Activated CD8-positive, alpha-beta T cell treated with anti-CD3 and anti-CD28 coated beads for 36 hours (primary cell): ENCODE data around the gene KCNK7. TPM values are rescaled to one million over a fixed set of nuclear protein-coding genes. Genes with fewer than 3 reads are reported as not detected.
A peak's percentile ranks its signal among the peaks of the same experiment; 100 is the strongest.

Experiments used
- ATAC-seq: fragments of 200-7000 bp; cut with Tn5 transposase; one replicate; pipeline ENCODE4 v1.10.0; 2021; ENCODE audit warnings: mild to moderate bottlenecking, moderate library complexity
- CTCF ChIA-PET: fragments of 350-600 bp; sonication (Branson Sonifier 250); formaldehyde crosslinking; loops from one replicate; lab custom pipeline; 2021; ENCODE audit warnings: antibody characterized with exemption; lab: Charles Lee
- POLR2A ChIA-PET: fragments of 350-600 bp; sonication (Branson Sonifier 250); formaldehyde crosslinking; loops from one replicate; lab custom pipeline; 2021; ENCODE audit warnings: antibody characterized with exemption; lab: Charles Lee
- DNase-seq: peaks from one replicate; pipeline ENCODE4 v3.0.0-alpha.2; 2020
- H3K27ac Mint-ChIP-seq: one replicate; pipeline ENCODE4 v1.8.0; 2021; ENCODE audit warnings: mild to moderate bottlenecking, mixed read lengths
- H3K27me3 Mint-ChIP-seq: one replicate; pipeline ENCODE4 v1.8.0; 2021; ENCODE audit warnings: mixed read lengths
- H3K36me3 Mint-ChIP-seq: one replicate; pipeline ENCODE4 v1.8.0; 2021; ENCODE audit warnings: low read depth, mixed read lengths
- H3K4me1 Mint-ChIP-seq: one replicate; pipeline ENCODE4 v1.8.0; 2021; ENCODE audit warnings: low read depth, mixed read lengths
- H3K4me3 Mint-ChIP-seq: one replicate; pipeline ENCODE4 v1.8.0; 2021; ENCODE audit warnings: mild to moderate bottlenecking, moderate library complexity, mixed read lengths
- H3K9me3 Mint-ChIP-seq: one replicate; pipeline ENCODE4 v1.8.0; 2021; ENCODE audit warnings: mixed read lengths
- intact Hi-C: fragments of 100-400 bp; cut with micrococcal nuclease; formaldehyde crosslinking; loops from one replicate; pipeline ENCODE4 v1.10.0; 2022
- total RNA-seq, 2 experiments: library from RNA; stranded (reverse); gene quantifications; one replicate each; pipeline ENCODE4 v1.2.3, GENCODE V29; 2021
- TF ChIP-seq, protein P1 (sequence below): fragments of 200-600 bp; IDR thresholded peaks from one replicate; pipeline ENCODE4 v1.8.0; 2022; ENCODE audit warnings: antibody characterized with exemption, mild to moderate bottlenecking

KCNK7 gene
- total RNA-seq, 2 experiments from 2014 or later: 0.77 TPM; not detected in 1

DNA sequence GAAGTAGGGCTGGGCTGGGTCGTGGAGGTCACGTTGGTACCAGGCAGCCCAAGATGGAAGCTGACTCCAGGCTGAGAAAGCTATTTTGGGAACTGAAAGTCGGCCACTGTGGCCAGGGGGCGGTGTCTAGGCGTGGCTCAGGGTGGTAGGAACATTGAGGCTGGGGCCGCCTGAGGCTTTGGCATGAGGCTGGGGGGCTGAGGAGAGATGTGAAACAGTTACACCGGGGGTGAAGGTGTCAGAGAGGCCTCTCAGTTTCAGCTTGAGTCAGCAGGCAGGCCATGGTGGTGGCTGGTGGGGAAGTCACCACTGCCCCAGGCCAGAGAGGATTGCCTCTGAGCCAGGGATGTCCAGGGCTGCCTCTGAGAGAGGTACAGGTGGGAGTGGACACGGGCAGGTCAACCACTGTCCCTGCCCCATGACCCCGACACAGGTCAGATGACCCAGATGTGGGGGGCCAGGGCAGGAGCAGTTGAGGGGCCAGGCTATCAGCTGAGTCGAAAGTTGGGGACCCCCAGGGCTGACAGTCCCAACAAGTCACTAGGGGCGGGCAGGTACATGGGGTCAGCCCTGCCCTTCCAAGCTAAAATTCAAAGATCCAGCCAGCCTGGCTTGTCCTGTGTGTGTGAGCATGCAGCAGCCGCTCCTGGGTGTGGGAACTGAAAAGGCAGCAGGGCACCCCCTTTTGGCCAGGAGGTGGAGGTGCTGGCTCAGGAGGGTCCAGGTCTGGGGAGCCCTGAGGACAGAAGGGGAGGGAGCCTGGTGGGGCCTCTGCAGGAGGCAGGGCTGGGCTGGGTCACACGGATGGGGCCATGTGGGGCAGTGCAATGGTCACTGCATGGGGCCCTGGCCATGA lies 7.2 kb downstream of the KCNK7 start:
- peak; percentile 93 for DNase-seq
- intact Hi-C loops: loop anchor here (2.0 kb wide), 1 partner anchor 14 kb away; no protein-coding TSS in a partner anchor
- POLR2A ChIA-PET: interaction anchor here (0.7 to 6.7 kb wide), 19 partner anchors 11 to 284 kb away, joined by 3 to 87 read pairs (median 4); partner anchors contain the start of genes EFEMP2, EHBP1L1, FAM89B and MAP3K11
- H3K9me3 Mint-ChIP-seq: no peaks in the 10 kb centered on the region
- peak; percentile 76 for ATAC-seq
- no peaks in the 10 kb centered on the region for H3K27me3 Mint-ChIP-seq
- peaks cover 40% of the 10 kb centered on the region for H3K4me1 Mint-ChIP-seq
- TF ChIP-seq, protein P1, sequence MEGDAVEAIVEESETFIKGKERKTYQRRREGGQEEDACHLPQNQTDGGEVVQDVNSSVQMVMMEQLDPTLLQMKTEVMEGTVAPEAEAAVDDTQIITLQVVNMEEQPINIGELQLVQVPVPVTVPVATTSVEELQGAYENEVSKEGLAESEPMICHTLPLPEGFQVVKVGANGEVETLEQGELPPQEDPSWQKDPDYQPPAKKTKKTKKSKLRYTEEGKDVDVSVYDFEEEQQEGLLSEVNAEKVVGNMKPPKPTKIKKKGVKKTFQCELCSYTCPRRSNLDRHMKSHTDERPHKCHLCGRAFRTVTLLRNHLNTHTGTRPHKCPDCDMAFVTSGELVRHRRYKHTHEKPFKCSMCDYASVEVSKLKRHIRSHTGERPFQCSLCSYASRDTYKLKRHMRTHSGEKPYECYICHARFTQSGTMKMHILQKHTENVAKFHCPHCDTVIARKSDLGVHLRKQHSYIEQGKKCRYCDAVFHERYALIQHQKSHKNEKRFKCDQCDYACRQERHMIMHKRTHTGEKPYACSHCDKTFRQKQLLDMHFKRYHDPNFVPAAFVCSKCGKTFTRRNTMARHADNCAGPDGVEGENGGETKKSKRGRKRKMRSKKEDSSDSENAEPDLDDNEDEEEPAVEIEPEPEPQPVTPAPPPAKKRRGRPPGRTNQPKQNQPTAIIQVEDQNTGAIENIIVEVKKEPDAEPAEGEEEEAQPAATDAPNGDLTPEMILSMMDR: peak; percentile 75
- peak overlapping the region; percentile 94 for H3K27ac Mint-ChIP-seq
- CTCF ChIA-PET: interaction anchor here (0.6 to 7.6 kb wide), 25 partner anchors 9 to 191 kb away, joined by 3 to 84 read pairs (median 5); partner anchors contain the start of genes EHBP1L1, FAM89B, PCNX3 and RELA
- peaks cover 27% of the 10 kb centered on the region for H3K36me3 Mint-ChIP-seq
- H3K4me3 Mint-ChIP-seq: peak overlapping the region; percentile 36

DNA sequence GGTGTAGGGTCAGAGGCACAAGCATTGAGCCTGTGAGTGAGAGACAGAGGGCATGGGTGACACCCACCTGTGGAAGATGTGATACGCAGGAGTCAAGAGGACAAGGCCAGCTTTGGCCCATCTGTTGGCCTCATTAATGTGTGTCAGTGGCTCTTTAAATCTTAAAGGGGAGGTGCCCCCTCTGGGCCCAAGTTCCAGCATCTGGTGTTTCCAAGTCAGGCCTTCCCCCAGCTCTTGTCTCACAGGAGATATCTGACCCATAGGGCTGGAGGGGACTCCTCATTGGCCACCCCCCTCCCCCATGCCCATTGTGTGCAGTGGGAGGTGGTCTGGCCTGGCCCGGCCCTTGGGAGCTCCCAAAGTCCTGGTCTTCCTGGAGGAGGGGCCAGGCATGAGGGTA lies 8.9 kb downstream of the KCNK7 start:
- Mint-ChIP-seq H3K4me3 (no peak overlapping the region), H3K27ac (no peak overlapping the region)

DNA sequence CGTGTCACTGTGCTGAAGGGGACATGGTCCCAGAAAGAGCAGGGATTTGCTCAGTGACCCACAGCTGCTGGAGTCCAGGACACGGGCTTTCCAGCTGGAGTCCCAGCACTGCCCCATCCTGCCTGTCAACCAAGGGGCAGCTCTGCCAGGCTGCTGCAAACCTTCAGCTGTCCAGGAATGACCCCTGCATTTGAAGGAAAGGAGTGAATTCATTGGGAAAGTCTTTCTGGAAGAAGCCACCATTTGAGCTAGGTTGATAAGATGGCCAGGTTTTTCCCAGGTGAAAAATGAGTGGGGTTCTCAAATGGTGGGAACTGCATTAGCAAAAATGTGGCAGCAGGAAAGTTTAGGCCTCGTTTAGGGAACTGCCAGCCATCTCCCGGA lies 9.4 kb downstream of the KCNK7 start:
- H3K4me3 Mint-ChIP-seq: no peak overlapping the region
- H3K9me3 Mint-ChIP-seq: no peaks in the 10 kb centered on the region
- peaks cover 32% of the 10 kb centered on the region for H3K36me3 Mint-ChIP-seq
- no peak for ATAC-seq
- intact Hi-C loops: no loop called here
- H3K4me1 Mint-ChIP-seq: peaks cover 42% of the 10 kb centered on the region
- TF ChIP-seq, protein P1: no peak
- ChIA-PET POLR2A (interaction anchor here (0.7 to 6.7 kb wide), 9 partner anchors 9 to 413 kb away, joined by 3 to 87 read pairs (median 3); partner anchors contain the start of genes EHBP1L1, FAM89B, KCNK7 and MALAT1), CTCF (interaction anchor here (0.9 to 7.6 kb wide), 6 partner anchors 8 to 45 kb away, joined by 3 to 84 read pairs (median 8); partner anchors contain the start of genes EHBP1L1 and KCNK7)
- no peaks in the 10 kb centered on the region for H3K27me3 Mint-ChIP-seq
- no peak for DNase-seq
- no peak overlapping the region for H3K27ac Mint-ChIP-seq

More for the DNA sequence above, 8.9 kb downstream of the KCNK7 start:
- intact Hi-C loops: no loop called here
- H3K9me3 Mint-ChIP-seq: no peaks in the 10 kb centered on the region
- ATAC-seq (no peak), DNase-seq (no peak)
- peaks cover 33% of the 10 kb centered on the region for H3K36me3 Mint-ChIP-seq
- H3K4me1 Mint-ChIP-seq: peaks cover 42% of the 10 kb centered on the region
- H3K27me3 Mint-ChIP-seq: no peaks in the 10 kb centered on the region
- CTCF ChIA-PET: interaction anchor here (0.8 to 7.6 kb wide), 7 partner anchors 8 to 46 kb away, joined by 3 to 84 read pairs (median 12); partner anchors contain the start of genes EHBP1L1, FAM89B and KCNK7
- TF ChIP-seq, protein P1: no peak
- POLR2A ChIA-PET: interaction anchor here (0.8 to 6.7 kb wide), 9 partner anchors 9 to 88 kb away, joined by 3 to 87 read pairs (median 4); partner anchors contain the start of genes EHBP1L1, FAM89B, KCNK7 and MALAT1

DNA sequence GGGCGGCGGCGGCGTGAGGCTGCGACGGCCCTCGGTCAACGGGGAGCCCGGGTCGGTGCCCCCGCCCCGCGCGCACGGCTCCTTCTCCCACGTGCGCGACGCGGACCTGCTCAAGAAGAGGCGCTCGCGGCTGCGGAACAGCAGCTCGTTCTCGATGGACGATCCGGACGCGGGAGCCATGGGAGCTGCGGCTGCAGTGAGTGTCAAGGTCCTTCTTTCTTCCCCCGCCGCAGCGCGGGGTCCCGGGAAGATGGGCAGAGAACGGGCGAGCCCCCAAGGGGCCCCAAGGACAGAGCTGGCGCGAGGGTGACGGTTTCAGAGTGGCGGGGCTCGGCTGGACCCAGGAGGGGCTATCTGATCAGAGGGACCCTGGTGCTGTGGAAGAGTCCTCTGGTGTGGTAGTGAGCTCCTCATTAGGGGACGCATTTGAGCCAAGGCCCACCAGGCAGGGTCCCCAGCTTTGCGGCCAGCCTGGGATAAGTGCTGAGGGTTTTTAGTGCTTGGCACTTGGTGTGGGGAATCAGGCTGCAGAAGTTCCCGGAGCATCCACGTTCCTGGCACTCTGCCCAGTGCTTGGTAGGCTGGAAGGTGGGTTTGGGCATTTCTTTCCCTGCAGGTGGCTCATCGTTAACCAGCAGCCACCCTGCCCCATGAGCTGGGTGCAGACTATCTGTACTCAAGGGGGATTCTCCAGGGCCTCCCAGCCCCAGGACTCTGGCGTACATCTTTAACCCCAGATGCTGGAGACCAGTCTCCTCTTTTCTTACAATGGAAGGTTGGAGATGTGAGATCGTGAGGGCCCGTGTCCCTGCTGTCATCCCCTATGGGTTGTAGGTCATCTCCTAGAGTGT lies 10.0 kb downstream of the KCNK7 start:
- H3K27ac Mint-ChIP-seq: no peak overlapping the region
- H3K4me3 Mint-ChIP-seq: no peak overlapping the region
- peaks cover 42% of the 10 kb centered on the region for H3K4me1 Mint-ChIP-seq
- ATAC-seq: no peak
- H3K9me3 Mint-ChIP-seq: no peaks in the 10 kb centered on the region
- no peaks in the 10 kb centered on the region for H3K27me3 Mint-ChIP-seq
- intact Hi-C loops: no loop called here
- H3K36me3 Mint-ChIP-seq: peaks cover 33% of the 10 kb centered on the region
- DNase-seq: no peak
- TF ChIP-seq, protein P1: no peak
- ChIA-PET POLR2A (interaction anchor here (0.7 to 6.7 kb wide), 7 partner anchors 8 to 414 kb away, joined by 3 to 87 read pairs (median 3); partner anchors contain the start of genes EHBP1L1, FAM89B, MALAT1 and ZNRD2), CTCF (interaction anchor here (1.3 to 7.6 kb wide), 5 partner anchors 9 to 45 kb away, joined by 3 to 84 read pairs (median 12); partner anchors contain the start of genes EHBP1L1 and KCNK7)
